GM18861 (cell line): ENCODE measurements around the gene KRT31.
"Not testable (repeated sequence)": the region's sequence is repeated elsewhere in the genome, so short reads cannot be mapped to it uniquely, and the experiment has no call there.

Source experiments
- ATAC-seq: cut with Tn5 transposase; IDR thresholded peaks from one replicate; pipeline ENCODE4 v1.9.1; 2021; ENCODE audit not compliant: unreplicated experiment

Gene KRT31

DNA sequence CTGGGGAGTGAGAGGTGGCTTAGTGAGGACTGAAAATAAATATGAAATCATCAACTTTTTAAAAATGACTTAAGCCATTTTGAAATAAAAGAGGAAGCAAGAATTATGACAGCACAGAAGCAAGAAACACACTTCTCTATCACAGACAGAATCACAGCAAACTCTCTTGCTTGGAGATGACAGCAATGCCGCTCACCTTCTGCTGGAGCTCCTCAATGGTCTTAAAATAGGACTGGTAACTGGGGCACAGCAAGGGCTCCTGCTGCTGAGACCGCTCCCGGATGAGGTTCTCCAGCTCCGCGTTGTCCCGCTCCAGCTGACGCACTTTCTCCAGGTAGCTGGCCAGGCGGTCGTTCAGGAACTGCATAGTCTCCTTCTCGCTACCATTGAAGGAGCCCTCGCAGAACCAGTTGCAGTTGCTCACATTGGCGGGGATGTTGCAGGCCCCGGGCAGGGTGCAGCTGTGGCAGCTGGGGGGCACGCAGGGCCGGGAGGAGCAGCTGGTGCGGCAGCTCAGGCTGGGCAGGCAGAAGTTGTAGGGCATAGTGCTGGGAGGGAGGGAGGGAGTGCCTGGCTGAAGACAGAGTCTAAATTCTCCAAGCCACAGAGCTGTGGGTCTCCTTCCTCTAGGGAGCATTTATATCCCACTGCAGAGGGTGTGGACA lies at the start of gene KRT31:
TSS of gene KRT31 (minus strand) at position 613 of the 665 bp plus-strand sequence. CDS start at position 544, 69 bp downstream.
- ATAC-seq, result no peak

DNA sequence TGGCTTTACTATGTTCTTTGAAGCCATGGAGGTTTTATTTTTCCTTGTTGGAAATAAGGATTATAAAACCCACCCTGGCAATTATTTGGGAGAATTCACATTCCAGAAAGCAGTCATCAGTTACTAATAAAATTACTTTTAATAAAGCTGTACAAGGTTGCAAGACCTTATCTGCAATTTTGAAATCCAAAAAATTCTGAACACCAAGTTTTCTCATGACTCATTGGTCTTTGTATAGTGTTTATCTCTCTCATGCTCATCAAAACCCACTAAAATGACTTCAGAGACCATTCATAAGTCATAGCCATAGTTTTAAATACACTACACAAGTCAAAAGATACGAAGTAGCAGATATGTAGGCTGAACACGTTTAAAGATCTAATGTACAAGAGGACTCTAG lies 49.4 kb upstream of the KRT31 start:
- no peak for ATAC-seq

GRCh38 chr17:41444640-41445039 lies 47.2 kb upstream of the KRT31 start:
- no peak for ATAC-seq

GRCh38 chr17:41444186-41444585 lies 46.8 kb upstream of the KRT31 start:
- no peak for ATAC-seq

GRCh38 chr17:41442739-41443138 lies 45.3 kb upstream of the KRT31 start:
- no peak for ATAC-seq

DNA sequence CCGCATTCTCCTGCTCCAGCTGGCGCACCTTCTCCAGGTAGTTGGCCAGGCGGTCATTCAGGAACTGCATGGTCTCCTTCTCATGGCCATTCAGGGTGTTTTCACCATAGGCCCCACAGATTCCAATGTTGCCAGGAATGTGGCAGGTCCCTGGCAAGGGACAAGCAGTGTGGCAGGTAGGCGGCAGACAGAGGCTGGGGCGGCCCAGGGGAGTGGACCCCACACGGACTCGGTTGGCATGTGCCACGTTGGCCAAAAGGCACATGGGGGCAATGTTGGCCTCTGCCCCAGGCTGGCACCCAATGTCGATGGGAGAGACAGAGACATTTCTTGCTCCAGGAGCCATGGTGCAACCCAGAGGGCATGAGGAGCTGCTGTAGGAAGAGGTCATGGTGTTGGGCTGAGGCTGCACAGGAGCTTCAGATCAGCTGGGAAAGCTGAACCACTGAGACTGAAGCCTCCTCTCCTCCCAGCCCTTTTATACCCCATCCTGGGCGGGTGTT lies 43.2 kb upstream of the KRT31 start, which contains the start of gene KRT38:
TSS of gene KRT38 (minus strand) at position 453 of the 503 bp plus-strand sequence. CDS start at position 391, 62 bp downstream.
- ATAC-seq, result no peak

GRCh38 chr17:41439375-41439774 lies 42.0 kb upstream of the KRT31 start:
- ATAC-seq, result no peak

DNA sequence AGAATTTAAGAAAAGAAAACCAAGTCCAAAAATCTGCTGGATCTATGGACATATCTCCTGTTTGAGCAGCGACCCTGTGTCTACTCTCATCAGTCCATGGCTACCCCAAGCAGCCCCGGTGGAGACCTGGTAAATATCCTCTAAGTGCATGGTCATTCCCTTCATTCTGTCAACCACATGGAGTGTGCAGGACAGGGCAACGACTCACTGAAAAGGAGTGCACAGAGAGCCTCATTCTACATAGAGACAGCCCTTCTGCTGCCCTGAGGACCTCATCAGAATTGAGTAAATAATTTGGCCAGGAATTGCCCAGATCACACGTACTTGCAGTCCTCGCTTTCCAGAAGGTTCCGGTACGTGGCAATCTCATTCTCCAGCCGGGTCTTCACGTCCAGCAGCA lies 40.4 kb upstream of the KRT31 start:
- ATAC-seq, result no peak

DNA sequence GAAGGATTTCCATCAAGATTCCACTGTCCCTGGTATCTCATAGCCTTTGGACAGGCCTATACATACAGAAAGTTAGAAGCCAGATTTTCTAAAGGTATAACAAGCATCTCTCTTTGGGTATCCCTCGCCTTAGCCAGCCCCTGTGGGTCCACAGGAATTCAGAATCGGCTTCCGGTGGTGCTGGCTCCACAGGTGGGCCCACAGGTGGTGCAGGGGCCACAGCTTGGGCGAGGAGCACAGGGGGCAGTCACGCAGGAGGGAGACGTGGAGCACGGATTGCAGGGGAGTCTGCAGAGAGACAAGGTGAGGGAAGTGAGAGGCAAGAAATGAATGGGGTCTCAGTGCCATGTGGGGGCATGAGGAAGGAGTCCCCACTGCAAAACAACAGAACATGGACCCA lies 39.8 kb upstream of the KRT31 start:
- ATAC-seq, result no peak

DNA sequence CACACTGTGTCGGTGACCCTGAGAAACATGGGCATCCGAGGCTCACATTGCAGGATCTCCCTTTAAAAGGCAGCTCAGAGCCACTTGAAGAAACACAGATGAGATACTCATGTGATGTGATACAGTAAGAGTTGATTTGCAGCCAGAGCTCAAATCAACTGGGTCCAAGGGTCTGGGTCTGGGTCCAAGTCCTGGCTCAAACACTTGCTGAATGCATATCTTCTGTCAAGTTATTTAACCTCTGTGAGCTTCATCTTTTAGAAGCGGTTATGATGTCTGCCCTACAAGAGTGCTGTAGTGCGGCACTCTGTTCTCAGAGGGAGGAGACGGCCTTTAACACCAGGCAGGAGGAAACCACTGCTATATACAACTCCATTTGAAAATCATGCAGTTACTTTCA lies 37.0 kb upstream of the KRT31 start:
- no peak for ATAC-seq

DNA sequence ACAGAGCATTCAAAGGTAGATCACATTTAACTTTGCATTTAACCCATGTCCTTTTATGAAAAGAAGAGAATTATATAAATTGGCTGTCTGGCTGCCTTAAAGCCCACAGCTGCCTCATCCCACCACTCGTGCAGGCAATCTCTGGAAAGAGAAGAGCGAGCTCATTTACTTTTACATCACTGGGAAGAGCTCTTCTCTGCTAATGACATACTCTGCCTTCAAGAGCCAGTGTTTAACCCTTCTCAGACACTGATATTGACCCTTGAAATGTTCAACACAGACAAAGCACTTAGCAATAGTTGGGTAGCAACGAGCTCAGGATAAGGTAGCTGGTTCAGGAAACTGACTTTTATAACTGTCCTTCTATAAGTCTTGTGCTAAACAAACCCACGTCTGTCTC lies 36.6 kb upstream of the KRT31 start:
- no peak for ATAC-seq

DNA sequence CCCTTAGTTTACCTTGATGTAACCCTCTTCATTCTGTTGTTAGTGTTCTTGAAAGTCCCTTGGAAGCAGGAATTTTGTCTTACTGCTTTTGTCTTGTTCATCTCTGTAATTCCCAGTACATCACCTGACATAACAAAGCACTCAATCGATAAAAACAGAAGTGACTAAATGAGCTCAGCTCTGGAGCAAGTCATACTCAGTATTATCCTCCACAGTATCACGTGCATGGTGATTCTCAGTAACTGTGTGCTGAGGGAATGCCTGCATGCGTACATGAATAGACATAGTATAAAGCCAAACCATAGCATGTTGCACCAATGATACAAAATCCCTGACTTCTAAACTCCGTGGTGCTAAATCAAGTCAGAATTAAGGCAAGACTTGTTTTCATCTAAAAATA lies 36.2 kb upstream of the KRT31 start:
- ATAC-seq, result no peak

DNA sequence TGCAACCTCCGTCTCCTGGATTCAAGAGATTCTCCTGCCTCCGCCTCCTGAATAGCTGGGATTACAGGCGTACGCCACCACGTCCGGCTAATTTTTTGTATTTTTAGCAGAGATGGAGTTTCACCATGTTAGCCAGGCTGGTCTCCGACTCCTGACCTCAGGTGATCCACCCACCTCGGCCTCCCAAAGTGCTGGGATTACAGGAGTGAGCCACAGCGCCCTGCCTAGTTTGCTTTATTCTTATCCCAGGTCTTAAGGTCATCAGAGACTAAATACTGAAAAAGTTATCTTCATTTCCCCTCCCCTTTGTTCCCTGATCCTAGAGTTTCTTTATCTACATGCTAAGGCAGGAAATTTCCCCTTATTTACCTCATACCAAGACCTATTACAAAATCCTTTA lies 33.0 kb upstream of the KRT31 start:
- not testable (repeated sequence) for ATAC-seq

- ATAC-seq, result no peak
These were observed 32.3 kb upstream of the KRT31 start for GRCh38 chr17:41429667-41430066.

GRCh38 chr17:41428591-41429291 lies 31.3 kb upstream of the KRT31 start:
- ATAC-seq, result no peak

DNA sequence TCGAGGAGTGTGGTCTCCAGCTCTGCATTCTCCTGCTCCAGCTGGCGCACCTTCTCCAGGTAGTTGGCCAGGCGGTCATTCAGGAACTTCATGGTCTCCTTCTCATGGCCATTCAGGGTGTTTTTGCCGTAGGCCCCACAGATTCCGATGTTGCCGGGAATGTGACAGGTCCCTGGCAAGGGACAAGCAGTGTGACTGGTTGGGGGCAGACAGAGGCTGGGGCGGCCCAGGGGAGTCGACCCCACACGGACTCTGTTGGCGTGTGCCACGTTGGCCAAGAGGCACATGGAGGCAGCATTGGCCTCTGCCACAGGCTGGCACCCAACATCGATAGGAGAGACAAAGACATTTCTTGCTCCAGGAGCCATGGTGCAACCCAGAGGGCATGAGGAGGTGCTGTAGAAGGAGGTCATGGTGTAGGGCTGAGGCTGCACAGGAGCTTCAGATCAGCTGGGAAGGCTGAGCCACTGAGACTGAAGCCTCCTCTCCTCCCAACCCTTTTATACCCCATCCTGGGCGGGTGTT lies 26.8 kb upstream of the KRT31 start, which contains the start of gene KRT37:
TSS of gene KRT37 (minus strand) at position 475 of the 525 bp plus-strand sequence. CDS start at position 413, 62 bp downstream.
- ATAC-seq, result no peak

DNA sequence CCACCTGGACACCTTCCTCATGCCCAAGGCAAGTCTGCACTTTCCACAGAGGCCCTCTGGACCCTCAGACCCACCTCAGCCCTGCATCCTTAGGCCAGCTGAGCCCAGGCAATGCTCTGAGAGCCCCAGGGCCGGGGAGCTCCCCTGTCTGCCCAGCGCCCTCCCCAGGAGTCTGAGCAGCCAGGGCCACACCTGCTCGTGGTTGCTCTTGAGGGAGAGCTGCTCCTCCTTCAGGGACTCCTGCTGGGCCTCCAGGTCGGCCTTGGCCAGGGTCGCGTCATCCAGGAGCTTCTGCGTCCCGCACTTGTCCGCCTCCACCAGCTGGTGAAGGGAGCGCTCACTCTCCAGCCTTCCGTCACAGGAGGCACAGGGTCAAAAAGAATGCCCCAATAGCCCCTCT lies 25.2 kb upstream of the KRT31 start:
- ATAC-seq, result not testable (repeated sequence)

DNA sequence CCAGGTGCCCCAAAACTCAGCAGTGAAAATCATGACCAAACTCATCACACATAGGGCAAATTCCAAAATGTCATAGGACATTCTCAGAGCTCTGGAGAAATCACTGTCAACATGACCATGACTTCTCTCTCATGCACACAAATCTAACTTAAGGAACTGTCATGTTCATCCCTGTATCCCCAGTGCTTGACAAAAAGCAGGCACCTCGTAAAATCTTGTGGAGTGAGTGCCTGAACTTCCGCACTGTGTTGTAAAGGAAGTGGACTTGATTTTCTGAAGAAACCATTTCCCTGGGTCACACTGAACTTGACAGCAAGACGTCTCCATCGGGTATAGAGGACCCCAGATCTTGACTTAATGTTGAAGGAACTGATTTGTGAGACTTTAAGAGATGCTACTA lies 24.2 kb upstream of the KRT31 start:
- ATAC-seq, result no peak

GRCh38 chr17:41421116-41421515 lies 23.7 kb upstream of the KRT31 start:
- ATAC-seq, result no peak

- ATAC-seq, result no peak
These were observed 22.7 kb upstream of the KRT31 start for GRCh38 chr17:41420134-41420533.

GRCh38 chr17:41419716-41420115 lies 22.3 kb upstream of the KRT31 start:
- ATAC-seq, result no peak
